Subcutaneous abdominal adipose tissue (tissue), 5 donors: ENCODE measurements around the gene PI16.
A peak's percentile ranks its signal among the peaks of the same experiment; 100 is the strongest.

Experiments
- H3K27ac ChIP-seq: one replicate; pipeline ENCODE4 v1.7.0; 2013; ENCODE audit warnings: low read depth, mild to moderate bottlenecking, inconsistent platforms, low read length, moderate library complexity
- H3K27me3 ChIP-seq, 5 donors: one replicate each; pipeline ENCODE4 v1.7.0; 2013; ENCODE audit warnings: low read length in 5 of 5, inconsistent platforms in 1 of 5; ENCODE audit not compliant: control insufficient read depth in 5 of 5, insufficient read depth in 4 of 5
- H3K36me3 ChIP-seq, 5 donors: one replicate each; pipeline ENCODE4 v1.7.0; 2013; ENCODE audit warnings: low read length in 5 of 5; ENCODE audit not compliant: control insufficient read depth in 5 of 5, insufficient read depth in 5 of 5
- H3K4me1 ChIP-seq, 5 donors: one replicate each; pipeline ENCODE4 v1.7.0; 2013; ENCODE audit warnings: low read length in 5 of 5, mild to moderate bottlenecking in 3 of 5, moderate library complexity in 1 of 5; ENCODE audit not compliant: control insufficient read depth in 5 of 5, insufficient read depth in 5 of 5
- H3K4me3 ChIP-seq, 5 donors: one replicate each; pipeline ENCODE4 v1.7.0; 2013; ENCODE audit warnings: low read length in 5 of 5, low read depth in 1 of 5
- H3K9ac ChIP-seq, 5 donors: one replicate each; pipeline ENCODE4 v1.7.0; 2013; ENCODE audit warnings: low read length in 5 of 5, mild to moderate bottlenecking in 4 of 5, moderate library complexity in 3 of 5
- H3K9me3 ChIP-seq, 5 donors: one replicate each; pipeline ENCODE4 v1.7.0; 2013; ENCODE audit warnings: low read length in 5 of 5; ENCODE audit not compliant: control insufficient read depth in 5 of 5
- donor health status: healthy.
- donor health status: healthy.
- donor health status: healthy.
- donor health status: healthy.
- donor health status: healthy.

The PI16 gene

GRCh38 chr6:36978421-36979346 lies 24.1 kb downstream of the PI16 start:
- Histone ChIP-seq H3K4me3 (no peak overlapping the region), H3K4me1 (peaks cover 5 to 42% (median 33%) of the 10 kb centered on the region in 5 donors), H3K36me3 (peaks cover 0 to 68% (median 56%) of the 10 kb centered on the region in 5 donors), H3K9me3 (no peaks in the 10 kb centered on the region), H3K9ac (peak overlapping the region in 1 of 5 donors; percentile 15), H3K27ac (peak overlapping the region; percentile 63), H3K27me3 (no peaks in the 10 kb centered on the region)

GRCh38 chr6:36979347-36979742 lies 24.8 kb downstream of the PI16 start:
- peak overlapping the region in 1 of 5 donors; percentile 15 for H3K9ac ChIP-seq
- H3K36me3 ChIP-seq = peaks cover 0 to 62% (median 49%) of the 10 kb centered on the region in 5 donors
- H3K27ac ChIP-seq = peak overlapping the region; percentile 63
- H3K4me1 ChIP-seq = peaks cover 3 to 46% (median 37%) of the 10 kb centered on the region in 5 donors
- no peaks in the 10 kb centered on the region for H3K27me3 ChIP-seq
- no peaks in the 10 kb centered on the region for H3K9me3 ChIP-seq
- no peak overlapping the region for H3K4me3 ChIP-seq

- H3K36me3 ChIP-seq = peaks cover 0 to 54% (median 42%) of the 10 kb centered on the region in 5 donors
Observed at GRCh38 chr6:36980129-36980528, 25.6 kb downstream of the PI16 start.

GRCh38 chr6:36980876-36981619 lies 26.5 kb downstream of the PI16 start:
- Histone ChIP-seq H3K27ac (no peak overlapping the region), H3K36me3 (peaks cover 0 to 45% (median 32%) of the 10 kb centered on the region in 5 donors), H3K4me3 (no peak overlapping the region), H3K27me3 (no peaks in the 10 kb centered on the region), H3K9me3 (no peaks in the 10 kb centered on the region), H3K9ac (no peak overlapping the region), H3K4me1 (peaks cover 5 to 57% (median 47%) of the 10 kb centered on the region in 5 donors)

More at GRCh38 chr6:36980129-36980528, 25.6 kb downstream of the PI16 start:
- Histone ChIP-seq H3K9ac (no peak overlapping the region), H3K27ac (peak overlapping the region; percentile 41), H3K4me1 (peaks cover 5 to 54% (median 44%) of the 10 kb centered on the region in 5 donors), H3K4me3 (no peak overlapping the region), H3K9me3 (no peaks in the 10 kb centered on the region), H3K27me3 (no peaks in the 10 kb centered on the region)

GRCh38 chr6:36983538-36983937 lies 29.0 kb downstream of the PI16 start:
- Histone ChIP-seq H3K27me3 (no peaks in the 10 kb centered on the region), H3K9ac (peak overlapping the region in 3 of 5 donors; percentile 10 to 91 (median 28)), H3K4me1 (peaks cover 5 to 61% (median 53%) of the 10 kb centered on the region in 5 donors), H3K9me3 (no peaks in the 10 kb centered on the region), H3K4me3 (no peak overlapping the region), H3K36me3 (peaks cover 0 to 20% (median 7%) of the 10 kb centered on the region in 5 donors), H3K27ac (peak overlapping the region; percentile 13)

GRCh38 chr6:36984581-36985416 lies 30.3 kb downstream of the PI16 start:
- Histone ChIP-seq H3K36me3 (peaks cover 0 to 13% (median 7%) of the 10 kb centered on the region in 5 donors), H3K4me1 (peaks cover 5 to 49% (median 43%) of the 10 kb centered on the region in 5 donors), H3K27ac (peak overlapping the region; percentile 54), H3K9ac (peak overlapping the region in 4 of 5 donors; percentile 84 to 97 (median 89)), H3K4me3 (peak overlapping the region; percentile 87 to 95 (median 94)), H3K27me3 (no peaks in the 10 kb centered on the region), H3K9me3 (no peaks in the 10 kb centered on the region)

GRCh38 chr6:36985417-36985807 lies 30.9 kb downstream of the PI16 start:
- Histone ChIP-seq H3K4me1 (peaks cover 5 to 47% (median 43%) of the 10 kb centered on the region in 5 donors), H3K27me3 (no peaks in the 10 kb centered on the region), H3K4me3 (peak overlapping the region; percentile 87 to 95 (median 94)), H3K36me3 (peaks cover 0 to 13% (median 6%) of the 10 kb centered on the region in 5 donors), H3K9ac (peak overlapping the region in 4 of 5 donors; percentile 84 to 97 (median 89)), H3K27ac (peak overlapping the region; percentile 98), H3K9me3 (no peaks in the 10 kb centered on the region)

GRCh38 chr6:36985808-36986703 lies 31.5 kb downstream of the PI16 start, which contains the start of gene MTCH1:
Gene MTCH1 (minus strand): TSS chr6:36986196. CDS start chr6:36986173, 23 bp downstream.
- H3K4me3 ChIP-seq = peak within 1 kb of the TSS; percentile 87 to 95 (median 94)
- peak within 1 kb of the TSS; percentile 98 for H3K27ac ChIP-seq
- peaks cover 5 to 46% (median 43%) of the 10 kb centered on the region in 5 donors for H3K4me1 ChIP-seq
- peak within 1 kb of the TSS; percentile 84 to 97 (median 91) for H3K9ac ChIP-seq
- H3K9me3 ChIP-seq = no peaks in the 10 kb centered on the region
- H3K27me3 ChIP-seq = peaks cover 0 to 3% (median 0%) of the 10 kb centered on the region in 5 donors
- peaks cover 0 to 7% (median 4%) of the 10 kb centered on the region in 5 donors for H3K36me3 ChIP-seq
